Pulmonary artery endothelial cell (primary cell): ENCODE results near the gene ESYT2. TPM values are rescaled to one million over a fixed set of nuclear protein-coding genes. Genes with fewer than 3 reads are reported as not detected.
A peak's percentile ranks its signal among the peaks of the same experiment; 100 is the strongest.
"Not testable (repeated sequence)": the region's sequence is repeated elsewhere in the genome, so short reads cannot be mapped to it uniquely, and the experiment has no call there.

ENCODE experiments used
- DNase-seq: peaks from one replicate; pipeline ENCODE4 v3.0.0-alpha.2; 2011; ENCODE audit warnings: low read depth, low spot score
- total RNA-seq: library from RNA; depleted of rRNA; stranded (reverse); fragments of >200 nt; gene quantifications from 2 replicates; pipeline ENCODE4 v1.2.3, GENCODE V29; 2014

The ESYT2 gene
- total RNA-seq, 1 donor from 2014 or later = 61.3 TPM

GRCh38 chr7:158727690-158728089 lies 101.6 kb downstream of the ESYT2 start:
- no peak for DNase-seq

DNA sequence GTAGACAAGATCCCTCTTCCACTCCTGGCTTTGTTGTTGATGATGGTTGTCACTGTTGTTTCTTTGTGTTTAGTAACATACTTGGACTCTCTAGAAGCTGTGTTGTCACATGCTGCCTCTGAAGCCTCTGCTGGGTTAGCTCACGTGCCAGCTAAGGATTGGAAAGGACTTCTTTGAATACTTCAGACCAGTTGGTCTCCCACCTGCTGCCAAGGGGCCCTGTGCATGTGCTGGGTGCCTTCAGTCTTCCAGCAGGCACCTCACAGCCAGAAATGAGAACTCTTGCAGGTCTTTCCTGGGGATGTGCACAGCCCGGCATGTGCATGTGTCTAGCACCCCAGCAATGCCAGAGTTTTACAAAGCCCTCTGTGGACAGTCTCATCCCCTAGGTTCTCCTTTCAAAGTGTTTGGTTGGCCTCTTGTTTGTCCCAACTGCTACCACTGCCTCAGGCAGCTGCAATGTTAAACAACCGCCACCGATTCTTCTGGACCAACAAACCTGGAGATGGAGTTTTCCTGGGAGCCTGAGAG lies 103.0 kb downstream of the ESYT2 start:
- DNase-seq = no peak

DNA sequence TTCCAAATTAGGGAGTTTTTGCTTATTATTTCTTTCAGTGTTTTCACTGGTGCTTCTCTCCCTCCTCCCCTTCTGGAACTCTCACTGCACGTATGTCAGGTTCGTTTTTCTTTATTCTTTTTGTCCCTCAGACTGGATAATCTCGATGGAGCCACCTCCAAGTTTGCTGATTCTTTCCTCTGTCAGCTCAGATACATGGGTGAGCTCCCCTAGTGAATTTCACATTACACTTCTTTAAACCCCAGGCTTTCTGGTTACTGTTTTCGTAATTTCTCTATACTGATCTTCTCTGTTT lies 103.9 kb downstream of the ESYT2 start:
- DNase-seq = no peak

GRCh38 chr7:158724658-158725505 lies 104.4 kb downstream of the ESYT2 start:
- no peak for DNase-seq

DNA sequence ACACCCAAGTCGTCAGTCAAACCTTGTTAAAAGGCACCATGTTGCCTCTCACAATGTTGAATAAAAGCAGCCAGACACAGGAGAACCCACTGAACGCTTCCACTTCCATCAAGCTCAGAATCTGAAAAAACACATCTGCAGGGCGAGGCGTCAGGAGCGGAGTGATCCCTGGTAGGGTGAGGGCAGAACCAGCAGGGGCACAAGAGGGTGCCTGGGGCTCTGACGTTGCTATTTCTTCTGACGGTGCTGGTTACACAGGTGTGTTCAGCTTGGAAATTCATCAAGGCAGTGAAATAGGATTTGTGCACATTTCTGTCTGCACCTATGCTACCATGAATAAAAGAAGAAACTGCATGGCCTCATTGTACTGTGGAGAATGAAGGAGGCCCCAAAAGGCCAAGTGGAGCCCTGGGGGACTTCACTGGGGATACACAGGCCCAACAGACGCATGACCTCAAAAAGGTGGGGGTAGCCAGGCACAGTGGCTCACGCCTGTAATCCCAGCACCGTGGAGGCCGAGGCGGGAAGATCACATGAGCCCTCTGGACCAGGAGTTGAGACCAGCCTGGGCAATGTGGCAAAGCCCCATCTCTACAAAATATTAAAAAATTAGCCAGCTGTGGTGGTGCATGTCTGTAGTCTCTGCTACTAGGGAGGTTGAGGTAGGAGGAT lies 105.5 kb downstream of the ESYT2 start:
- no peak for DNase-seq

GRCh38 chr7:158723266-158723665 lies 106.0 kb downstream of the ESYT2 start:
- DNase-seq = no peak

DNA sequence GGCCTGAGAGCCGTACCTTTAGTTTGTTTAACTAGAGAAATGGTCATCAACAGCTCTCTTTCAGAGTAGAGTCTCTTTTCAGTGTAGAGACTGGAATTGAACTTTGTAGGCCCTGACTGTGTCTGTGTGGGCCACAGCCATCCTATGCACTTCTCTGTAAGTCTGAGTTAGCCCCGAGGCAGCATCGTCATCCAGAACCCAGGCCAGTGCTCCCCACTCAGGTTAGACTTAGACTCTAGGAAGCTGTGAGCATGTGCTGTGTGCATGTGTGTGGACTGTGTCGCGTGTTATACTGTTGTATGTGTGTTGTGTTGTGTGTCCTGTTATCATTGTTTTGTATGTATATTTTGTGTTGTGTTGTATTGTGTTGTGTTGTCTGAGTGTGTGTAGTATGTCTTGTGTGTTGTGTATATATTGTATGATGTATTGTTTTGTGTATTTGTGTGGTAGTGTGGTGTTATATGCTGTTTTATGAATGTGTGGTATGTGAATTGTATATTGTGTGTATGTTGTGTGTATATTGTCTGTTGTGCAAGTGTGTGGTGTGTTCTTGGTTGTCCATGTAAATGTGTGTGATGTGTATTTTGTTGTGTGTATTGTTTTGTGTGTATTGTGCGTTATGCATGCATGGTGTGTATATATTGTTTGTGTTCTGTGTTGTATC lies 106.6 kb downstream of the ESYT2 start:
- DNase-seq = no peak

- DNase-seq = no peak
These were observed 109.2 kb downstream of the ESYT2 start for GRCh38 chr7:158720112-158720511.

DNA sequence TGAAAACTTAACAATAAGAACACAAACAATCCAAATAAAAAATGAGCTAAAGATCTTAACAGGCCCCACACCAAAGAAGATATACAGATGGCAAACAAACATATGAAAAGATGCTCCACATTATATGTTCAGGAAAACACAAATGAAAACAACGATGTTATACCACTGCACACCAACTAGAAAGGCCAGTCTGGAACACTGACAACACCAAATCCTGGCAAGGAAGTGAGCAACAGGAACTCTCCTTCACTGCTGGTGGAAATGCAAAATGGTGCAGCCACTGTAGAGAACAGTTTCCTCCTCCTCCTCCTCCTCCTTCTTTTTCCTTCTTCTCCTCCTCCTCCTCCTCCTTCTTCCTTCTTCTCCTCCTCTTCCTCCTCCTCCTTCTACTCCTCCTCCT lies 112.5 kb downstream of the ESYT2 start:
- DNase-seq = no peak

DNA sequence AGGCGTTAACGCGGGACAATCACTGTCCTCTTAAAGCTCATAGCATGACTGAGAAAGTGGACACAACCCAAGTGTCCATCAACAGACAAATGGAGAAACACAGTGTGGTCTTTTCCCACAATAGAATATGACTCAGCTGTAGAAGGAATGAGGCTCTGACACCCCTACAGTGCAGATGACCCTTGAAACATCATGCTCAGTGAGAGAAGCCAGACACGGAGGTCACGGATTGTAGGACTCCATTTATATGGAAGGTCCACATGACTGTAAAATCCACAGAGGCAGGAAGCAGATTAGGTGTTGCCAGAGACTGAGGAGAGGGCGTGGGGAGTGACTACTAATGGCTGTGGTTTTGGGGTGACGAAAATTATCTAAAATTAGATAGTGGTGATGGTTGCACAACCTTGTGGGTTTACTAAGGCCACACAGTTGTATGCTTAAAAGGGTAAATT lies 118.6 kb downstream of the ESYT2 start:
- DNase-seq = no peak

DNA sequence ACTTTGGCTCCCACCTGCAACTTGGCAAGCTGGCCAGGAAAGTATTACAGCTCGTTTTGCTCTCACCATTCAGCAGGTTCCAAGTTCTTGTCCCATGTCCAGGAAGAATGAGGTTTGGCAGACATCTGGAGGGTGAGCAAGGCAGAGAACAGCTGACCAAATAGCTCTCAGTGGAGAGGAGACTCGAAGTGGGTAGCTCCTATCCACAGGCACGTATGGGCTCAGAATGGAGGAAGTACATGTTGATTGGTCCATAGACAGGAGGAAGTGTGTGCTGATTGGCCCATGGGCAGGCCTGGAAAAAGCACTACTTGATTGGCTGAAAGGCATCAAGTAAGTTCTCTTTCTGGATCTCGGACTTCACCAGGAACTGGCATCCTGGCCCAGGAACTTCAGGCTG lies 121.7 kb downstream of the ESYT2 start:
- DNase-seq = no peak

DNA sequence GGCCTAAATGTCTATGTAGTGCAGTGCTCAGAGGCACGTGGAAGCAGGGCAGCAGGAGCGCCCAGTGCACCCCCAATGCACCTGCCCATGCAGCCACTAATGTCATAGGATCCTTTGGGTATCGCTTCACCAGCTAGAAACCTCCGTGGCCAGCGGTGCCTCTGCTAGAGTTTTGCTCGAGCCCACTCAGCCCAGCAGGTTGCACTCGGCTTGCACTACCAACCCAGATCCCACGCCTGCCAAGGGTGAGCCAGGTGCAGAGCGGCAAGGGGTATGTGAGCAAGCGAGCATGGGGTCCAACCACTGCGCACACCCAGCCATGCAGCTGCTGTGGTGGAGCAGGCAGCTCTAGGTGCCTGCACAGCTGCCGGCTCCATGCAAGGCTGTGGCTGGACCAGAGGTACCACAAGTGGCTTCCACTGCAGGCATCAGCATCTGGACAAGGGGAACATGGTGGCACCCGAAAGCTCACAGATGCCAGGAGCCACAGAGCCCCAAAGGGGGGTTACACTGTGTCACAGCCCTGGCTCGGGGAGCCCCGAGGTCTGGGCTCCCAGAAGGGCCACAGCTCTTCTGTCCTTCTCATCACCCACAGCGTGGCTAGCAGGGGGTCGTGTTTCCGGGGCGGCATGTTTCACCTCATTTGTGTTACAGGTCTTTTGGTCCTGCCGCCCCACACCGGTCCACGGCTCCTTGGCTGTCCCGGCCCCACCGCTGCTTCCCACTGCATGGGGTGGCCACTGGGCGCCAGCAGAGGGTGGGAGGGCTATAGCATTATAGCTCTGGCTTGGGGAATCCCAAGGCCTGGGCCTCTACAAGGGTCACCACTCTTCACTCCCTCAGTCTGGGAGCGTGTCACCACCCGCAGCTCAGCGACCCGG lies 122.4 kb downstream of the ESYT2 start:
- no peak for DNase-seq

DNA sequence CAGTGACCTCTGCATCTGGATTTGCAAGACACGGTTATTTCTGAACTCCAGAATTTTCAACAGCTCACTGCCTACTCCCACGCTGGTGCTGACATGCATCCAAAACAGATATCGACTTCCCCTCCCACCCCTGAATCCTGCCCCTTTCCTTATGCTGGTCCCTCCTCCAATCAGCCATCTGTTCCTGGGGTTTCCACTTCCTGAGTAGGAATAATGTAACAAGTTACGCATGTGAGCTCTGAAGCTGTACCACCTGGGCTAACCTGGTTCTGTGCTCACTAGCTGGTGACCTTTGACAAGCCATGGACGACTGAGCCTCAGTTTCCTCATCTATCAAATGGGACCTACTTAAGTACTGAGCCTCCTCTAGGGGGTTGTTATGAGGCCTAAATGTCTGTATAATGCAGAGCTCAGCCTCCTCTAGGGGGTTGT lies 123.0 kb downstream of the ESYT2 start:
- no peak for DNase-seq

DNA sequence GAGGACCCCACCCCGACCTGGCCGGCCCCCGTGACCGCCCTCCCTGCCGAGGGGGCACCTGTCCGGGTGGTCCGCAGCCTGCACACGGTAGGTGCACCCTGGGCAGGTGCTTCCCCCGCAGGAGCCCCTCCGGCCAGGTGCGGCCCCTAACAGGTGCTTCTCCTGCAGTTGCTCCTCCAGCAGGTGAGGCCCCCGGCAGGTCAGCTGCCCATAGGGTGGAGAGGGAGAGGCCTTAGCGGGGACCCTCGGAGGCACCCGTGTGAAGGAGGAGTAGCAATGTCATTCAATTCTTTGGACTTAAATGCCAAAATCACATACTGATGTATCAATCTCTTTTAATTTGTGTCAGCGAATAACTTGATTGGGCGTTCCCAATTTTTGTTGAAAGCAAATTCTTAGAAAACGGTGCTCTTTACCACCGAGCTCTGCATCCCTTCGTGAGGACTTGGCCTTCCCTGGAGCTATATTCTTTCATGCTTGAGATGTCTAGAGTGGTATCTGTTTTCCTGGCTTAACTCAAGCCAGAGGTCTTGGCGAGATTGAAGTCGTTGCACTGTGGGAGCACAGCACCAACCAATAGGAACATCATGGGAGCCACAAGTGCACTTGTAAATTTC lies 124.0 kb downstream of the ESYT2 start:
- DNase-seq = no peak

- peak; percentile 94 for DNase-seq
These were observed 124.6 kb downstream of the ESYT2 start, which contains the start of gene NCAPG2 for GRCh38 chr7:158704524-158705233. Gene NCAPG2, minus strand, starts transcription at chr7:158704804. Its CDS starts 2,905 bp downstream, at chr7:158701899.

GRCh38 chr7:158703679-158704523 lies 125.4 kb downstream of the ESYT2 start:
- DNase-seq = not testable (repeated sequence)

DNA sequence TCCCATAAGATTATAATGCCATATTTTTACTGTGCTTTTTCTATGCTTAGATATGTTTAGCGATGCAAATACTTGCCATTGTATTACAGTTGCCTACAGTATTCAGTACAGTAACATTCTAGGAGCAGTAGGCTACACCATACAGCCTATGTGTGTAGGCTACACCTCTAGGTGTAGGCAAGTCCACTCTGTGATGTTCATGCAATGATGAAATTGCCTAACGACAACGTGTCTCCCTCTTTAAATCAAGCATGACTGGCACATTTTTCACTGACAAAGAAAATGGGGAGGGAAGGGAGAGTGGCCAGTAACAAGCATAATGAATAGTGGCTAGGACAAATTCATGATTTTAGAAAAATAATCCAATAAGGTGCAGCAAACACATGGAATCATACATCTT lies 126.4 kb downstream of the ESYT2 start:
- no peak for DNase-seq

DNA sequence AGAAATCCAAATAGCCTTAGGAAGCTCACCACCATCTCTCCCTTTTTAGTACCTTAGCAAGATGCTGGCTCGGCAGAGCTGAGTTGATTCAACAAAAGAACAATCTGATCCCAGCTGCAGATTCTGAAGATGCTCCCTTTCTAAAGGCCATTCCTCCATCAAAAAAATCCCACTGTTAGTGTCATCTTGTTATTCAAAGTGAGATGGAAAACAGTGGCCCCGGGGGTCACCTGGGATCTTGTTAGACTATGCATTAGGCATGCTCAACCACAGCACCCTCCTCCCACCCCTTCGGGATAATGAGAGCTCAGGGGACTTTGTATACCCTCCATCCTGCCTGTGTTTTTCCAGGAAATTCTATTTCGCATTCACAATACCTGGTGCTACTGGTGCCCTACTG lies 127.1 kb downstream of the ESYT2 start:
- no peak for DNase-seq

GRCh38 chr7:158700008-158700407 lies 129.3 kb downstream of the ESYT2 start:
- DNase-seq = no peak
